ENCODE measurements around the gene RCAN2. TPM values are rescaled to one million over a fixed set of nuclear protein-coding genes. Genes with fewer than 3 reads are reported as not detected.

The RCAN2 gene
- total and polyA plus RNA-seq, 11 donors: 86.4 to 331 (median 311) TPM

DNA sequence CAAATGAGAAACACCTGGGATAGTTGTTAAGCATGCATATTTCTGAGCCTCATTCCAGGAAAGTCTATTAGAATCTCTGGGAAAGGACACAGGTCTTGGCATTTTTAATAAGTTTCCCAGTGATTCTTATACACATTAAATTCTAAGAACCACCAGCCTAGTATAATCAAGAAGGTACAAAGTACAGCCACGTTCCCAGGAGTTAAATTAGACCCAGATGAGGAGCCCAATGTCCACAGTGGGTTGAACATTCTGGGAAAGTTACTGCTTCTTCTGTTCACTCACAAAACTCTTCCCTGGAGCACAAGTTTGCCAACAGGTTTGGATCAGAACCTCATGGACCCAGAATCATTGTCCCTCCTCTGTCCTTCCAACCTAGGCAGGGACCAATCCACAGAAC lies 90.4 kb downstream of the RCAN2 start:
- DNase-seq: no peak
- 85 to 94% (median 88%) methylated on average over 1 of the region's 1 CpG for WGBS, 4 donors
- intact Hi-C loops (cut with DNase I): no loop called here
- no peak for ATAC-seq
- Histone ChIP-seq H3K4me1 (peaks cover 0 to 30% (median 6%) of the 10 kb centered on the region in 12 donors), H3K4me3 (no peak overlapping the region), H3K9me3 (no peaks in the 10 kb centered on the region), H3K36me3 (peaks cover 0 to 3% (median 0%) of the 10 kb centered on the region in 9 donors), H3K27ac (no peak overlapping the region), H3K27me3 (no peaks in the 10 kb centered on the region)
- TF ChIP-seq POLR2A (IDR thresholded peaks at IDR 0.05): no peak
- TF ChIP-seq, protein P1, sequence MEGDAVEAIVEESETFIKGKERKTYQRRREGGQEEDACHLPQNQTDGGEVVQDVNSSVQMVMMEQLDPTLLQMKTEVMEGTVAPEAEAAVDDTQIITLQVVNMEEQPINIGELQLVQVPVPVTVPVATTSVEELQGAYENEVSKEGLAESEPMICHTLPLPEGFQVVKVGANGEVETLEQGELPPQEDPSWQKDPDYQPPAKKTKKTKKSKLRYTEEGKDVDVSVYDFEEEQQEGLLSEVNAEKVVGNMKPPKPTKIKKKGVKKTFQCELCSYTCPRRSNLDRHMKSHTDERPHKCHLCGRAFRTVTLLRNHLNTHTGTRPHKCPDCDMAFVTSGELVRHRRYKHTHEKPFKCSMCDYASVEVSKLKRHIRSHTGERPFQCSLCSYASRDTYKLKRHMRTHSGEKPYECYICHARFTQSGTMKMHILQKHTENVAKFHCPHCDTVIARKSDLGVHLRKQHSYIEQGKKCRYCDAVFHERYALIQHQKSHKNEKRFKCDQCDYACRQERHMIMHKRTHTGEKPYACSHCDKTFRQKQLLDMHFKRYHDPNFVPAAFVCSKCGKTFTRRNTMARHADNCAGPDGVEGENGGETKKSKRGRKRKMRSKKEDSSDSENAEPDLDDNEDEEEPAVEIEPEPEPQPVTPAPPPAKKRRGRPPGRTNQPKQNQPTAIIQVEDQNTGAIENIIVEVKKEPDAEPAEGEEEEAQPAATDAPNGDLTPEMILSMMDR (IDR thresholded peaks at IDR 0.05): no peak

DNA sequence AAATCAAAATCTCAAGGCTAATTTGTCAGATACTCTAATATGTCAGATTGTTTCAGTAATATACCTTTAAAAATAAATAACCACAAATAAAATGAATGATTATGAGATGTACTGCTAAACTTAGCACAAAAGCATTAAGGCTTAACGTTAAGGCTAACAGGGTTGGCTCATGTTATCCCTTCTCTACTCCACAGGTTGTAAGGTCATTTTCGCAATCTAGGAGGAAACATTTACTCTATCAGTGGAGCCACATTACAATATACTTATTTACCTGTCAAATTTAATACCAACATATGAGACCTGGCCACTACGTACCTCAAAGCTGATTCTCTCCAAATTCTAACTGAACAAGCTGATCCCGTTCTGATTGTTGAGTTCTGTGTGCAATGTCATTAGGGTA lies 95.7 kb downstream of the RCAN2 start:
- intact Hi-C loops (cut with DNase I): no loop called here
- TF ChIP-seq, protein P1 (IDR thresholded peaks at IDR 0.05): no peak
- no peak for TF ChIP-seq POLR2A (IDR thresholded peaks at IDR 0.05)
- no peaks in the 10 kb centered on the region for H3K9me3 ChIP-seq
- no peaks in the 10 kb centered on the region for H3K27me3 ChIP-seq
- no peak overlapping the region for H3K4me3 ChIP-seq
- DNase-seq (no peak), ATAC-seq (no peak)
- WGBS, 4 donors: 62 to 69% (median 68%) methylated on average over 4 of the region's 4 CpGs
- H3K27ac ChIP-seq: no peak overlapping the region
- no peaks in the 10 kb centered on the region for H3K36me3 ChIP-seq
- H3K4me1 ChIP-seq: peaks cover 0 to 47% (median 9%) of the 10 kb centered on the region in 12 donors

DNA sequence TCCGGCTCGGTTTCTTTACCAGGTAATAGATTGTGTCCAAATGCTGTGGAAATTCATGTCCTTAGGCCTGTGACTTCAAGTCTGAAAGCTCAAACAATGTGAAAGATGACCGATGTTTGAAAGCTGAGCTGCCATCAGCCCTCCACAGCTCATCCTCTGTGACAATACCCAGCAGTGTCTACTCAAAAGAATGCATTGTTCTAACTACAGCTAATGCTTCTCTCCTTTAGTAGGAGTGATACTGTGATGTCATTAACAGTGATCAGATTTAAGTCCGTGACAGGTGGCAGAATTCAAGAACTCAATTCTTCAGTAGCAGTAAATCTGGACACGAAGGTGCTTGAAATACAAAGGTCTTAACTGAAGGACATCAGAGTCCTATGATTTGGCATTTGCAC lies 97.3 kb downstream of the RCAN2 start:
- WGBS, 4 donors: 63 to 69% (median 65%) methylated on average over 5 of the region's 5 CpGs
- TF ChIP-seq, protein P1 (IDR thresholded peaks at IDR 0.05): no peak
- TF ChIP-seq POLR2A (IDR thresholded peaks at IDR 0.05): no peak

DNA sequence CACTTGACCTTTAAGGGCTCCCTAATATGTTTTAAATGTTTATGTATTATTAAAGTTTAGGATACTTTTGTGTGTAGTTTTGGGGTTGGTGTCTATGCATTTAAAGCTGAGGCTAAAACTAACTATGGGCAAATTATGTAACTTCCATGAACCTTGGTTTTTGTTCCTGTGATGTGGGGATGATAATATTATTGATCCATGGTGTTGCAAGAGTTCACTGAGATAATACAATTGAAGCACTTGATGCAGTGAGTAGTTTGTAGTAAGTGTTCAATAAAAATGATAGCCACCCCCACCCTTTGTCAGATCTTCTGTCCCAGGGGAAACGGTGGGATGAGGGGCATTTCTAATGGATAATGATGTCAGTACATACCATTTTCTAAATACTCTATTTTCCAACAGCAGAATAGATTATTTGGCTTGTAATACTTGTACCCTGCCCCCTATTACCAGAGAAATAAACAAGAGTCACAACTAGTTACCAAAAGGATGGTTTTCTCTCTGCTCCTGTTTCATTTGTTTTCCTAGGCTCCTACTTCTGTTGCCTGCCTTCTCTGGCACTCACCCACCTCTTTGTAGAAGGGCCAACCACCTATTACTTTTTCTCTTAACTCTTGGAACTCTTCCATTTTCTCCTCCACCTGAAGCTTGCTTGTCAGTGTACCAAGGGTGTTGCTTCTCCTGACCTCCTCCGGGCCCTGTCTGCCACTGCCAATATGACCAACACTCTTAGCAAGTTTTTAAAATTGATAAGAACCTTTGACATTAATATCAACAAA lies 97.9 kb downstream of the RCAN2 start:
- DNase-seq (no peak), ATAC-seq (no peak)
- Histone ChIP-seq H3K36me3 (no peaks in the 10 kb centered on the region), H3K27ac (no peak overlapping the region), H3K27me3 (no peaks in the 10 kb centered on the region), H3K4me1 (peaks cover 0 to 33% (median 8%) of the 10 kb centered on the region in 12 donors), H3K9me3 (no peaks in the 10 kb centered on the region), H3K4me3 (no peak overlapping the region)
- intact Hi-C loops (cut with DNase I): no loop called here
- WGBS, 4 donors: 73 to 84% (median 76%) methylated on average over 2 of the region's 2 CpGs
- TF ChIP-seq POLR2A (IDR thresholded peaks at IDR 0.05): no peak
- TF ChIP-seq, protein P1 (IDR thresholded peaks at IDR 0.05): no peak

More for the DNA sequence above, 97.3 kb downstream of the RCAN2 start:
- DNase-seq (no peak), ATAC-seq (no peak)
- no peaks in the 10 kb centered on the region for H3K27me3 ChIP-seq
- H3K9me3 ChIP-seq: no peaks in the 10 kb centered on the region
- H3K4me3 ChIP-seq: no peak overlapping the region
- intact Hi-C loops (cut with DNase I): no loop called here
- no peak overlapping the region for H3K27ac ChIP-seq
- no peaks in the 10 kb centered on the region for H3K36me3 ChIP-seq
- peaks cover 0 to 34% (median 9%) of the 10 kb centered on the region in 12 donors for H3K4me1 ChIP-seq

All from heart left ventricle (tissue), 16 donors.